Measurements from ENCODE around the gene HIPK1.

DNA sequence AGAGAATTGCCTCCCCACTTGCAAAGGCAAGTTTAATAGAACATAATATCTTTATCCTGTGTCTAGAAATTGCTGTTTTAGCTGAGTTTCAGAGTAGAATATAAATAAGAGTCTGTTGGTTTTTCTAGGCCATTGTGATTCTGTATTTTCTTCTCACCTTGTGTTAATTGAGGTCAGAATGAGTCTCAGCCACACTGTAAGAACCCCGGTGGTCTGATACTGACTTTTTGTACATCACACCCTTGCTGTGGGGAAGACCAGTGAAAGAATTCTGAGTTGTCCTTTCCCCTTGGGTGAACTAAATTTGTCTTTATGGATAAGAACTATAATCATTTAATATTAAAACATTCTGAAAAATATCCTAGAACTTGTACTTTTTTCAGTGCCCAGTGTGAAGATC, 6.8 kb downstream of the HIPK1 start:
- TF ChIP-seq, protein P1, sequence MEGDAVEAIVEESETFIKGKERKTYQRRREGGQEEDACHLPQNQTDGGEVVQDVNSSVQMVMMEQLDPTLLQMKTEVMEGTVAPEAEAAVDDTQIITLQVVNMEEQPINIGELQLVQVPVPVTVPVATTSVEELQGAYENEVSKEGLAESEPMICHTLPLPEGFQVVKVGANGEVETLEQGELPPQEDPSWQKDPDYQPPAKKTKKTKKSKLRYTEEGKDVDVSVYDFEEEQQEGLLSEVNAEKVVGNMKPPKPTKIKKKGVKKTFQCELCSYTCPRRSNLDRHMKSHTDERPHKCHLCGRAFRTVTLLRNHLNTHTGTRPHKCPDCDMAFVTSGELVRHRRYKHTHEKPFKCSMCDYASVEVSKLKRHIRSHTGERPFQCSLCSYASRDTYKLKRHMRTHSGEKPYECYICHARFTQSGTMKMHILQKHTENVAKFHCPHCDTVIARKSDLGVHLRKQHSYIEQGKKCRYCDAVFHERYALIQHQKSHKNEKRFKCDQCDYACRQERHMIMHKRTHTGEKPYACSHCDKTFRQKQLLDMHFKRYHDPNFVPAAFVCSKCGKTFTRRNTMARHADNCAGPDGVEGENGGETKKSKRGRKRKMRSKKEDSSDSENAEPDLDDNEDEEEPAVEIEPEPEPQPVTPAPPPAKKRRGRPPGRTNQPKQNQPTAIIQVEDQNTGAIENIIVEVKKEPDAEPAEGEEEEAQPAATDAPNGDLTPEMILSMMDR (IDR thresholded peaks at IDR 0.05), result no peak
- no peak for TF ChIP-seq EZH2 (IDR thresholded peaks at IDR 0.05)
